ENCODE measurements around the gene KCTD7.

DNA sequence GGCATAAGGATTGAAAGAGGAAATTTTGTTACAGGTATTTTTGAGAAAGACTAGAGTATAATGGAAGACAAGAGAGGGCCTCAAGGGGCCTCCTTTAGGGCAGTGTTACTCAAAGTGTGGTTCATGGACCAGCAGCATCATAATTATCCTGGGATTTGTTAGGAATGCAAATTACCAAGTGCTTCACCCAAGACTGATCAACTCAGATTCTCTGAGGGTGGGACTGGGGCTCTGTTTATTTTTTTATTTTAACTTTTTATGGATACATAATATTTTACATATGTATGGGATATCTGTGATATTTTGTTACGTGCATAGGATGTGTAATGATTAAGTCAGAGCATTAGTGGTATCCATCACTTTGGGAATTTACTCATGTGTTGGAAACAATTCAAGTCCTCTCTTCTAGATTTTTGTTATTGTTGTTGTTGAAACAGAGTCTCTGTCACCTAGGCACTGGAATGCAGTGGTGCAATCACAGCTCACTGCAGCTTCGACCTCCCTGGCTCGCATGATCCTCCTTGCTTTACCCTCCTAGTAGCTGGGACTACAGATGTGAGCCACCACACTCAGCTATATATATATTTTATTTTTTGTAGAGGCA lies 2.2 kb upstream of the KCTD7 start:
- TF ChIP-seq, protein P1, sequence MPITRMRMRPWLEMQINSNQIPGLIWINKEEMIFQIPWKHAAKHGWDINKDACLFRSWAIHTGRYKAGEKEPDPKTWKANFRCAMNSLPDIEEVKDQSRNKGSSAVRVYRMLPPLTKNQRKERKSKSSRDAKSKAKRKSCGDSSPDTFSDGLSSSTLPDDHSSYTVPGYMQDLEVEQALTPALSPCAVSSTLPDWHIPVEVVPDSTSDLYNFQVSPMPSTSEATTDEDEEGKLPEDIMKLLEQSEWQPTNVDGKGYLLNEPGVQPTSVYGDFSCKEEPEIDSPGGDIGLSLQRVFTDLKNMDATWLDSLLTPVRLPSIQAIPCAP (CRISPR knock-in tag; IDR thresholded peaks at IDR 0.05): no peak
- TF ChIP-seq ZNF232 (CRISPR knock-in tag; IDR thresholded peaks at IDR 0.05): no peak
- TF ChIP-seq, protein P2, sequence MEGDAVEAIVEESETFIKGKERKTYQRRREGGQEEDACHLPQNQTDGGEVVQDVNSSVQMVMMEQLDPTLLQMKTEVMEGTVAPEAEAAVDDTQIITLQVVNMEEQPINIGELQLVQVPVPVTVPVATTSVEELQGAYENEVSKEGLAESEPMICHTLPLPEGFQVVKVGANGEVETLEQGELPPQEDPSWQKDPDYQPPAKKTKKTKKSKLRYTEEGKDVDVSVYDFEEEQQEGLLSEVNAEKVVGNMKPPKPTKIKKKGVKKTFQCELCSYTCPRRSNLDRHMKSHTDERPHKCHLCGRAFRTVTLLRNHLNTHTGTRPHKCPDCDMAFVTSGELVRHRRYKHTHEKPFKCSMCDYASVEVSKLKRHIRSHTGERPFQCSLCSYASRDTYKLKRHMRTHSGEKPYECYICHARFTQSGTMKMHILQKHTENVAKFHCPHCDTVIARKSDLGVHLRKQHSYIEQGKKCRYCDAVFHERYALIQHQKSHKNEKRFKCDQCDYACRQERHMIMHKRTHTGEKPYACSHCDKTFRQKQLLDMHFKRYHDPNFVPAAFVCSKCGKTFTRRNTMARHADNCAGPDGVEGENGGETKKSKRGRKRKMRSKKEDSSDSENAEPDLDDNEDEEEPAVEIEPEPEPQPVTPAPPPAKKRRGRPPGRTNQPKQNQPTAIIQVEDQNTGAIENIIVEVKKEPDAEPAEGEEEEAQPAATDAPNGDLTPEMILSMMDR (IDR thresholded peaks at IDR 0.05): no peak
- no peak for TF ChIP-seq NR2C2 (CRISPR knock-in tag; IDR thresholded peaks at IDR 0.05)
- no peak for TF ChIP-seq CREM (CRISPR knock-in tag; IDR thresholded peaks at IDR 0.05)
- no peak for TF ChIP-seq ZNF219 (CRISPR knock-in tag; IDR thresholded peaks at IDR 0.05; ENCODE audit: borderline replicate concordance)
- TF ChIP-seq, protein P3, sequence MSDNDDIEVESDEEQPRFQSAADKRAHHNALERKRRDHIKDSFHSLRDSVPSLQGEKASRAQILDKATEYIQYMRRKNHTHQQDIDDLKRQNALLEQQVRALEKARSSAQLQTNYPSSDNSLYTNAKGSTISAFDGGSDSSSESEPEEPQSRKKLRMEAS (CRISPR knock-in tag; IDR thresholded peaks at IDR 0.05): no peak
